GM19452 (cell line): ENCODE data around the gene TSPAN5.

Experiments used
- ATAC-seq: cut with Tn5 transposase; IDR thresholded peaks from one replicate; pipeline ENCODE4 v1.9.1; 2021; ENCODE audit not compliant: unreplicated experiment

TSPAN5 gene

GRCh38 chr4:98673978-98674377, 15.6 kb upstream of the TSPAN5 start:
- ATAC-seq, result no peak

DNA sequence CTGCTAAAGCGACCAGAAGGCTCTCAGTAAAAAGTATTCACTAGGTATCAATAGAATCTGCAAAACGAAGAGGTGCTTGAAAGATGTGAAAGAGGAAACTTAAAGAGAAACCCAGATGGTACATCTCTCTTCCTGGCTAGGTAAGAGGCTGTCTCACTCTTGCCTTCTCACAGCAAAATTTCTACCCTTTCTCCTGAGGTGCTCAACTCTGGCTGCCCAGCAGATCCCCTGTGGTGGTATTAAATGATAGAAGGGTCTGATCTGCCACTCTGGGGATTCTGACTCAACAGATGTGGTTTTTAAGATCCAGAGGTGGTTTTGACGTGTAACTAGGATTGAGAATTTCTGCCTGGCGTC, 14.9 kb upstream of the TSPAN5 start:
- ATAC-seq, result no peak

DNA sequence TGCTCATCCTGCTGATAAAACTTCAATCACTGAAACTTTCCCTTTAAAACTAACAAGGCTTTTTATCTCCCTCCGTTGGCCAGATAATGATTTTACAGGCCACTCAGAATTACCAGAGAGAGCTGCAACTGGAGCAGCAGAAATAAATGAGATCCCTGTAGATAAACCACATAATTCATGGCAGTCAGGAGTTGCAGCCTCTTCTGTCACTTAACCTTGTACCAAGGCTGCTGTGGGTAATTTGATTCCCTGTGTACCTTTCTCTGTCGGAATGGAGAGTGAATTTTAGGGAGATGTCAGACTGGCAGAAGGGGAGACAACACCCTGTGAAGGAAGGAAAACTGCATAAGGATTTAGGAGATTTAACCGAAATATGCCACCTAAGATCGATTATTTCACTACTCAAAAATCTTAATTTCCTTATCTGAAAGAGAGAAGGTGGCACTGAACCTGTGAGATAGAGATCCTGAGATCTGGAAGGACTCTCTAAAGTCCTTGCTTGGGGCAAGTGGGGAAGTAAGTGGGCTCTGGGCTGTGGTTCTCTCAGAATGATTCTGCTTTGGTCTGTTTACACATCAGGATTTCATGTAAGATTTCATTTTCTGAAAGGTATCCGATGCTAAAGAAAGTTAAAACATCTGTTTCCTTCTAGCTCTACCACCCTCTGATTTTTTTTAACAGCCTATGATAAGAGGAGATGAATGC, 14.3 kb upstream of the TSPAN5 start:
- no peak for ATAC-seq

- ATAC-seq, result no peak
These were observed 12.7 kb upstream of the TSPAN5 start for GRCh38 chr4:98671131-98671530.

GRCh38 chr4:98670186-98670585, 11.8 kb upstream of the TSPAN5 start:
- ATAC-seq, result no peak

DNA sequence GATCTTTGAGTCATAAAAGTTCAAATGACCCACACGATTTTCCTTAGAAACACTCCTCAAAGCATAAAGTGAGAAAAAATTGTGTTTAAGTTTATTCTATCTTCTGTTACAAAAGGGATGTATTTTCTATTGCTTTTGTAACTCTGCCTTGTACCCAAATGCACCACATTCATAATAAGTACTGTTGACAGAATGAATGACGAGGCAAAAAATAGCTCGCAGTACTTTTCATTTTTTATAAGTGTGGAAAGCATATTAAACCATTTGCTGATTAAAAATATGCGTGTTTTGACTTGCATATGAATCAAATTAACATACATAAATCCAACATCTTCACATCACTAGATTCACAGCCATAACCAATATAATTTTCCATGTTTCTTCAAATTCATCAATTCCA, 11.2 kb upstream of the TSPAN5 start:
- ATAC-seq, result no peak

GRCh38 chr4:98664959-98665358, 6.5 kb upstream of the TSPAN5 start:
- no peak for ATAC-seq

DNA sequence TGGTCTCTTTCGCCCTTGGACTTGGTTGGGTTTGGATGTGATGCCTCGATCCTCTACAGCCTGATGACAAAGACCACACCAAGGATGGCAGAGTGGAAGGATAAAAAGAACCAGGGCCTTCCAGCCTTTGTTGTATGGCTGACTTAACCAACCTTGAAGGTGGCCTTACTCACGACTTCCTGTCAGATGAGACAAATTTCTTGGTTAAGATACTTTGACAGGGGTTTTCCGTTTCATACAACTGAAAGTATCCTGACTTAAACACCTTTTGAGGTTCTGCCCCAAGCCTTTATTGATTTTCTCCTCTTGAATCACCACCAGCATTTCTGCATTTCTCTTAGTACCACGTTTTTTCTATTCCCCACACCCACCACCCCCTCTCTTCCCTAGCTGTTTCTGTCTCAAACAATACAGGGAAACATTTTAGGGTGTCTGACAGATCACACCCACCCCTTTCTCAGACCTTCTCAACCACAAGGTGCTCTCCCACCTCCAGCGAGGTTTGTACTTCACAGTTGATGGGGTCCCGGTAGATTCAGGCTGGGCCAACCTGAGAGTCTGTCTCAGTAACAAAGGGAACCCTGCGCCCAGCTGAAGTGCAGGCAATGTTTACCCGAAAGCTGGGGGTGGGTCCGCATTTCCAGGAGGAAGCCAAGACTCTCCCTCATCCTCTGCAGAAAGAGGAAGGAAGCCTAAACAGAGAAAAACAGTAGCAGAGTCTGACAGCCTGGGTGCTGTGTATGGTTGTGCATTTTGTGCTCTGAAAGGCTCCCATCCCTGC, 5.0 kb upstream of the TSPAN5 start:
- peak; percentile 72 for ATAC-seq

DNA sequence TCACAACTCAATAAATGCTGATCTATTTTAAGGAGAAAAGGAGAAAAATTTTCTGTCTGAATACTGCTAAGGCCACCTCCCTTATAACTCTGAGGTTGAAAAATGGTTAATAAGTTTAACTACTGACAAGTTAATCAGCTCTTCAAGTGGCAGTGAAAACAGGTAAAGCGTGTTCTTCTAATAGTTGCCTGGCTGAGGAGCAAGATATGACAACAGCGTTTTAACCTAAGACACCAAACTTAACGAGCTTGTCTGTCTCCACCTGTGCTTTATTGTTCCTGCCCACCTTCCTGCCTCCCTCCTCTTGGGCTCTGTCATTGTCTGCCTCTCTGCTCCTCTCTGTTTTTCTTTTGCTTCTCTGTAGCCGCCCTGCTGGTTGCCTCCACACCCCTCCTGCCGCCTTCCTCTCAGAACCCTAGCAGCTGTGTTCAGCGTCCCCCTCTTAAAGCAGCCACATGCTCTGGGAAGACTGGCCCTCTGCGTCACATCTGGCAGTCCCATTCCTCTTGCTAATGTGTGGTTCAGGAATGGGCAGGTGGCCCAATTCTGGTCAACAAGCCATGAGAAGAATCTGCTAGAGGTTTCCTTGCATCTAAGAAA, 4.3 kb upstream of the TSPAN5 start:
- no peak for ATAC-seq

- ATAC-seq, result no peak
These were observed 3.6 kb upstream of the TSPAN5 start for GRCh38 chr4:98662055-98662453.

- no peak for ATAC-seq
These were observed 3.1 kb upstream of the TSPAN5 start for GRCh38 chr4:98661371-98662054.

DNA sequence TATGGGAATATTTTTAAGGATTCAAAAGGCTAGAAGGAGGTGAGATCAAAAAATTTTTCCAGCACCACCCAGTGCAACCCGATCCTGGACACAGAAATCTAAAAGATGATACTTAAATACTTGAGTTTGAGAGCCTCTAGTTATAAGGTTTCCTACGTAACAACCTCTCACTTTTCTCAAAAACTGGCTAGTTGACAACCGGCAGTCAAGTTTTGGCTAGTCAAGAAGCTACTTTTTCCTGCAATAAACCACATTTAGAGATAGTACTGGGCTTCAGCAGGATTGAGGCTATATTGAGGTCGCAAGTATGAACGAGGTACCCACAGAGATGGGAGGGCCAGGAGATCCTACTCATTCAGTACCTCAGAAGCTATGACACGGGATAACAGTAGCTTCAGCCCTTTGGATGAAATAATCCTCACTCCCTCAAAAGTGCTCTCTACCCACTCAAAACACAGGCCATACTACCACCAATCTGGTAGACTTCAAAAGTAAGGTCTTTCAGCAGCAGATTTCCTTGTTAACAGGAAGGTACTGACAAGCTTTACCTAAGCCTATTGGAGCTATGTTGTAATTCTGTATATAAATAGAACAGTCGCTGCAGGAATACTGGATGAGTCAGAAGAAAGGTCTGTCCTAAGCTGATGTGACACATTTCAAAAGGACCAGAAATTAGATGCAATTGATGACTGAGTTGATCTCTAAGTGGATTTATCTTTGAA, 1.5 kb upstream of the TSPAN5 start:
- ATAC-seq, result no peak

- ATAC-seq, result no peak
These were observed 738 bp upstream of the TSPAN5 start for GRCh38 chr4:98659106-98659592.

GRCh38 chr4:98657531-98658286, 702 bp downstream of the TSPAN5 start:
- ATAC-seq, result peak; percentile 17

DNA sequence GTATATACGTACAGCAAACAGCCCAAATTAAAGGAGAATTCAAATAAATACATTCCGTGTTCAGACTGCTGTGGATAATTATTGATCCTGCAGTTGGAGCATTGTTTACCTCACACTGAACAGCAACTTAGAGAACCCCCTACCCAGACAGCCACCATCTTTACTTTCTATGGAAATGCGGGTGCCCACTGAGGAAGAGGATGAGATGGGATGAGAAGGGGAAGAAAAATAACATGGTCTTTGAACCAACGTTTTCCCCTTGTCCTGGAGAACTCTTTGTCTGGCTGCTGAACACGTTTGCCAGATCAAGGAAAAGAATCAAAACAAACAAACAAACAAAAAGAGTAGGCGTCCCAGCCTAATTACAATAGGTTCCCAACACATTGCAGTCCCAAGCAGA, 1.5 kb downstream of the TSPAN5 start:
- no peak for ATAC-seq

- ATAC-seq, result no peak
These were observed 2.0 kb downstream of the TSPAN5 start for GRCh38 chr4:98656443-98656842.

DNA sequence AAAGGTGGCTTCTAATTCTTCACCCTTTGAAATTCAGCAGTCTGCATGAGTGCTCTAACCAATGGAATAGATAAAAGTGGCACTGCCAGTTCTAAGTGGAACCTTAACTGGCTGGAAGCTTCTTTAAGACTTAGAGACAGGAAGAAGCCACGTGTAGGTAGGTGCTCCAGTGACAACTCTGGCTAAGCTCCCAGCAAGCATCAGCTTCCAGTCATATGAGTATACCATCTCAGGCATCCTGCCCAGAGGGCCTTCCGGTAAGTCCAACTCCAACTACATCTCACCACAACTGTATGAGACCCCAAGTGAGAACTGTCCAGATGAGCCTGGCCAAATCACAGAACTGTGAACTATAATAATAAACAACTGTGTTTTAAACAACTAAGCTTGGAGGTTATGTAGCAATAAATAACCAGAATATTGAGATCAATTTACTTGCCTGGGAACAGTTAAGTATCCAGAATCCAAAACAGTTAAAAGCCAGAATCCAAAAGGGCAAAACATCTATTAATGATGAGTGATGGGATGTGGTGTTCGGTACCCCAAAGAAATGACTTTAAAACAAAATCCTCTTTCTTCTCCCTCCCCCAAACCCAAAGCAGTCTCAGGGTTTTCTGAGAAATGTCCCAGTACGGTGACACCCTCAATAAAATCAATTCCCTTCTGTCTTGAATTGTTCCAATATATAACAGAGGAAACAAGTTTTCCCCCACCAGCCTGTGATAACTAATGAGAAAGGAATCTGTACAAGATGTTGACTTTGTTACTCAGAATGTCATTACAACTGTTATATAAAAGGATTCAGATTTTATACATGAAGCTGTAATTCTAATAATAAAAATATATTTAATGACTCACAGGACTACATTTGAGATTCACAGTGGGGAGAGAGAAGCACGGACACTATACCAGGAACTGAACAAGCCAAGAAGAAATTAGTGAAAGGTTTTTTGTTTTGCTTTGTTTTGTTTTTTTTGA, 4.2 kb downstream of the TSPAN5 start:
- ATAC-seq, result no peak

GRCh38 chr4:98652996-98653395, 5.4 kb downstream of the TSPAN5 start:
- no peak for ATAC-seq

DNA sequence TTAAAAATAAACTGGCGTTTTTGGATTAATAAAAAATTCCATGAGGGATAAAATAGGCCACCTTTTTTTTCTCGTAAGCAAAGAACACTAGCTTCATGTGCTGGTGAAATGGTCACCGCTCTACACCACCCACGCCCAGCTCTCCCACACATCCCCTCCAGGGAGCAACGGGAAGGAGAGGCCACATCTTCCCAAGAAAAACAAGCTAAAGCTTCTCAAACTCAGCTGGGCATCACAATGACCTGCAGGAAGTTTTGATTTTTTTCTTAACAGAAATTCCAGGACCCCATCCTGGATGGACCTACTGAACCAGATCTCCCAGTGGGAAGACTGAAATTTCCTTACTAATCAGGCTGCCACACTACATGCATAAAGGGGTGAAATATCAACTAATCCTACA, 9.8 kb downstream of the TSPAN5 start:
- no peak for ATAC-seq
